ENCODE results near the gene ZRANB3.
A peak's percentile ranks its signal among the peaks of the same experiment; 100 is the strongest.

ZRANB3 gene

GRCh38 chr2:135162786-135163185 lies 368.2 kb downstream of the ZRANB3 start:
- no peaks in the 10 kb centered on the region for H3K27me3 Mint-ChIP-seq
- H3K9me3 Mint-ChIP-seq: no peaks in the 10 kb centered on the region
- no peak overlapping the region for H3K4me3 Mint-ChIP-seq
- no peaks in the 10 kb centered on the region for H3K4me1 Mint-ChIP-seq
- ATAC-seq (ENCODE audit: low read depth) (no peak), DNase-seq (ENCODE audit: low spot score in 2 of 2) (no peak)
- peaks cover 51% of the 10 kb centered on the region for H3K36me3 Mint-ChIP-seq
- no peak overlapping the region for H3K27ac Mint-ChIP-seq

DNA sequence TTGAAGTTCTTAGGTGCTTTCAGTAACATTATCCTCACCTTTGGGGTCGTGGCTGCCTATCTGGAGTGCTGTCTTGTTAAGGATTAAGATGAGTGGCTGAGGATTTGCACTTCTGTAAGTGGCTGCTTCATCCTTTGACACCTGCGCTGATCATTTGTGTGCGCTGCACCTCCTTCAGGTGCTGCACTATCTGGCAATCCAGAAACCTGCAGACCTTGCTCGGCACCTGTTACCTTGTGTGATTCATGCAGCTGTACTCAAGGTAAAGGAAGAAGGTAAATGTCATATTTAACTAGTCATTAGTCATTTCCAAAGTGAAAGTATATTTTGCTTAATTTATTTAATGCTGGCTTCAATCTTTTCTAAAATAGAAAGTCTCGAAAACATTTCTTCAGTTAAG lies 368.6 kb downstream of the ZRANB3 start:
- no peaks in the 10 kb centered on the region for H3K4me1 Mint-ChIP-seq
- no peaks in the 10 kb centered on the region for H3K27me3 Mint-ChIP-seq
- H3K27ac Mint-ChIP-seq: no peak overlapping the region
- H3K4me3 Mint-ChIP-seq: no peak overlapping the region
- DNase-seq (ENCODE audit: low spot score in 2 of 2) (no peak), ATAC-seq (ENCODE audit: low read depth) (no peak)
- no peaks in the 10 kb centered on the region for H3K9me3 Mint-ChIP-seq
- peaks cover 49% of the 10 kb centered on the region for H3K36me3 Mint-ChIP-seq

DNA sequence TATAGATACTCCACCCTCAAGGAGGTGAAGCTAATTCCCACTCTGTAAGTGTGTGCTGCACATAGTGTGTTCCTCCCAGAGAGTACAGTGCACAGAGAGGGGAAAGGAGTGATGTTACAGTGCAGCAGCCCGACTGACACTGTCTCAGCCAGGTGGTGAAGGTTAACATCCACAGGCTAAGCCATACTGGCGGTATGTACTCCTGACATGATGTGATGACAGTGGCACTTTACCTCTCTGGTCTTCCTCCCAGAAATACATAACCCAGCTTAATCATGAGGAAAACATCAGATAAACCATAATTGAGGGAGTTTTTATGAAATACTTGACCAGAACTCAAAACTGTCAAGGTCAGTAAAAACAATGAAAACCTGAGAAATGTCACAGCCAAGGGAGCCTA lies 371.8 kb downstream of the ZRANB3 start:
- peaks cover 60% of the 10 kb centered on the region for H3K36me3 Mint-ChIP-seq

DNA sequence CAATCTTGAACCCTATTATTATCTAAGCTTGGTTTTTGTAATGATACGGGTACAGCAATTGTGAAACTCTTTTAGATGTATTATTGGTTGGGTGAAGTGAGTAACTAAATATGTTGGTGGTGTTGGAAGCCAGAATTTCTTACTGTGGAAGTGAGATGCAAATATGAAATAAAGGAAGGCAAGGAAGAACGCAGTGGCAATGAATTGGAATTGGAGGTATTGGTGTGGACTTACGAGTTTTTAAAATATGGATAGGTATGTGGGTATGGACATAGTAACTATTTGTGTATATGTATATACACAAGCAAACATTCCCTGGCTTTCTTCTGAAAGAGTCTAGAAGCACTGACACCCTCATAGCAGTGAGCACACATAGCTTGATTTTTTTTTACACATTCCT lies 373.2 kb downstream of the ZRANB3 start:
- no peak overlapping the region for H3K27ac Mint-ChIP-seq
- ATAC-seq (ENCODE audit: low read depth) (no peak), DNase-seq (ENCODE audit: low spot score in 2 of 2) (no peak)
- no peak overlapping the region for H3K4me3 Mint-ChIP-seq
- H3K27me3 Mint-ChIP-seq: no peaks in the 10 kb centered on the region
- peaks cover 56% of the 10 kb centered on the region for H3K36me3 Mint-ChIP-seq
- H3K9me3 Mint-ChIP-seq: no peaks in the 10 kb centered on the region
- no peaks in the 10 kb centered on the region for H3K4me1 Mint-ChIP-seq

More for the DNA sequence above, 371.8 kb downstream of the ZRANB3 start:
- Mint-ChIP-seq H3K4me3 (no peak overlapping the region), H3K27me3 (no peaks in the 10 kb centered on the region), H3K9me3 (no peaks in the 10 kb centered on the region), H3K4me1 (no peaks in the 10 kb centered on the region), H3K27ac (no peak overlapping the region)
- DNase-seq (ENCODE audit: low spot score in 2 of 2) (no peak), ATAC-seq (ENCODE audit: low read depth) (no peak)

DNA sequence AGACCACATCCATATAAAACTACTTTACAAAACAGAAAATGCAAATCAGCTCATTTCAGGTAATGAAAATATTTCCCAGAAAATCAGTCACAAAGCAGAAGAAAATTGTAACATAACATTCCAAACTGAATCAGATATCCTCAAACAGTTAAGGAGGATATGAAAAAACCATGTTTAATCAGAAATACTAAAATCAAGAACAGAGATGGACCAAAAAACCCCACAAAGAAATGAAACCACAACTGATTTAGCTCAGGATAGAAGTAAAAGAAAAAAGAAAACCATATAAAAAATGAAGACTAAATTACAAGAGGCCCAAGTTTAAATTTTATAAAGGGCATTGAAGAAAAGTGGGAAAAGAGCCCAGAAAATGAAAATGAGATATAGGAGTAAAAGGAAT lies 376.1 kb downstream of the ZRANB3 start:
- ATAC-seq (ENCODE audit: low read depth) (no peak), DNase-seq (ENCODE audit: low spot score in 2 of 2) (no peak)
- Mint-ChIP-seq H3K4me3 (no peak overlapping the region), H3K36me3 (peaks cover 62% of the 10 kb centered on the region), H3K27ac (peak overlapping the region; percentile 67), H3K27me3 (no peaks in the 10 kb centered on the region), H3K9me3 (no peaks in the 10 kb centered on the region), H3K4me1 (no peaks in the 10 kb centered on the region)

GRCh38 chr2:135152361-135152760 lies 378.7 kb downstream of the ZRANB3 start:
- no peak for ATAC-seq (ENCODE audit: low read depth)

GRCh38 chr2:135151615-135152014 lies 379.4 kb downstream of the ZRANB3 start:
- no peak for ATAC-seq (ENCODE audit: low read depth)
- Mint-ChIP-seq H3K27me3 (no peaks in the 10 kb centered on the region), H3K4me1 (peaks cover 3% of the 10 kb centered on the region), H3K36me3 (peaks cover 44% of the 10 kb centered on the region), H3K27ac (no peak overlapping the region), H3K4me3 (no peak overlapping the region), H3K9me3 (no peaks in the 10 kb centered on the region)
- DNase-seq (ENCODE audit: low spot score in 2 of 2): no peak

More at GRCh38 chr2:135152361-135152760, 378.7 kb downstream of the ZRANB3 start:
- H3K4me3 Mint-ChIP-seq: no peak overlapping the region
- H3K36me3 Mint-ChIP-seq: peaks cover 49% of the 10 kb centered on the region
- no peaks in the 10 kb centered on the region for H3K27me3 Mint-ChIP-seq
- H3K4me1 Mint-ChIP-seq: peaks cover 3% of the 10 kb centered on the region
- no peak overlapping the region for H3K27ac Mint-ChIP-seq
- H3K9me3 Mint-ChIP-seq: no peaks in the 10 kb centered on the region
- no peak for DNase-seq (ENCODE audit: low spot score in 2 of 2)

GRCh38 chr2:135150725-135151124 lies 380.3 kb downstream of the ZRANB3 start:
- peaks cover 42% of the 10 kb centered on the region for H3K36me3 Mint-ChIP-seq
- no peaks in the 10 kb centered on the region for H3K9me3 Mint-ChIP-seq
- no peaks in the 10 kb centered on the region for H3K27me3 Mint-ChIP-seq
- ATAC-seq (ENCODE audit: low read depth): no peak
- peak overlapping the region; percentile 51 for H3K27ac Mint-ChIP-seq
- H3K4me1 Mint-ChIP-seq: peaks cover 3% of the 10 kb centered on the region
- DNase-seq (ENCODE audit: low spot score in 2 of 2): no peak
- H3K4me3 Mint-ChIP-seq: no peak overlapping the region

DNA sequence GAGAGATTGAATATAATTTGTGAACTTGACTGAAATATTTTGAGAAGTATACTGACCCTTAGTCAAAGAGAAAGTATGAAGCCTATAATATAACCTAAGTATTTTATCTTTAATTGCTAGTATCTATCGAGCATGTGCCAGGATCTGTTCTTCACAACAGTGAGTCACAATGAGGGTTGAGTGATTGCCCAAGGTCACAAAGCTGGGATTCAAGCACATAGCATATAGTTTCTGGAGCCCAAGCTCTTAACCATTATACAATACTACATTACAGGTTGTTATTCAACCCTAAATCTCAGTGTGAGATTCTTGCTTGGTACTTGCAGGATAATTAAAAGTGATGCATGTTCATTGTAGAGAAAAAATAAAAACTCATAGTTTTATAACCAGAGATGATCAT lies 381.8 kb downstream of the ZRANB3 start:
- Mint-ChIP-seq H3K4me3 (no peak overlapping the region), H3K27me3 (no peaks in the 10 kb centered on the region), H3K27ac (no peak overlapping the region), H3K36me3 (peaks cover 34% of the 10 kb centered on the region), H3K4me1 (peaks cover 4% of the 10 kb centered on the region), H3K9me3 (no peaks in the 10 kb centered on the region)
- no peak for DNase-seq (ENCODE audit: low spot score in 2 of 2)
- ATAC-seq (ENCODE audit: low read depth): no peak

- Mint-ChIP-seq H3K4me1 (peaks cover 5% of the 10 kb centered on the region), H3K27me3 (no peaks in the 10 kb centered on the region), H3K9me3 (peaks cover 6% of the 10 kb centered on the region), H3K27ac (no peak overlapping the region), H3K36me3 (peaks cover 45% of the 10 kb centered on the region), H3K4me3 (no peak overlapping the region)
- no peak for ATAC-seq (ENCODE audit: low read depth)
- no peak for DNase-seq (ENCODE audit: low spot score in 2 of 2)
Observed at GRCh38 chr2:135144343-135144742, 386.7 kb downstream of the ZRANB3 start.

GRCh38 chr2:135142323-135142722 lies 388.7 kb downstream of the ZRANB3 start:
- ATAC-seq (ENCODE audit: low read depth) (no peak), DNase-seq (ENCODE audit: low spot score in 2 of 2) (no peak)
- no peaks in the 10 kb centered on the region for H3K27me3 Mint-ChIP-seq
- peaks cover 6% of the 10 kb centered on the region for H3K9me3 Mint-ChIP-seq
- peaks cover 2% of the 10 kb centered on the region for H3K4me1 Mint-ChIP-seq
- H3K36me3 Mint-ChIP-seq: peaks cover 42% of the 10 kb centered on the region
- H3K4me3 Mint-ChIP-seq: no peak overlapping the region
- no peak overlapping the region for H3K27ac Mint-ChIP-seq

DNA sequence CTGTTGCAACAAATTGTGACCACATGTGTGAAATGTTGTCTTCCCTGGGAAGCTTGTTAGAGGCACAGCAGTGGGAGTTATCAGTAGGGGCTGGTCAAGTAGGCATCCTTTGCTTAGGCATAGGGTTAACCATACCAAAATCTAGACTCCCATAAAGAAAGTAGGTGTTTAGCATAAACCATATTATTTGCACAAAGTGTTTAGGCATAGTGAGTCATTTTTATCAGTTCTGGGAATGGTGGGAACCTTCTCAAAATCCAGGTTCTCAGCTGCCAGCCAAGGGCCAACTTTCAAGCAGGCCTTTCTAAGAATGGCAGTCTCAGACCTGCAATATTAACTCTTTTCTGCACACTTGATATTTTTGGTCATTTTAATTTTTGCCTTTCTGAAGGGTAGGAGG lies 390.4 kb downstream of the ZRANB3 start:
- peaks cover 2% of the 10 kb centered on the region for H3K4me1 Mint-ChIP-seq
- DNase-seq (ENCODE audit: low spot score in 2 of 2): no peak
- ATAC-seq (ENCODE audit: low read depth): no peak
- H3K9me3 Mint-ChIP-seq: peaks cover 6% of the 10 kb centered on the region
- no peak overlapping the region for H3K27ac Mint-ChIP-seq
- H3K4me3 Mint-ChIP-seq: no peak overlapping the region
- no peaks in the 10 kb centered on the region for H3K27me3 Mint-ChIP-seq
- peaks cover 51% of the 10 kb centered on the region for H3K36me3 Mint-ChIP-seq

DNA sequence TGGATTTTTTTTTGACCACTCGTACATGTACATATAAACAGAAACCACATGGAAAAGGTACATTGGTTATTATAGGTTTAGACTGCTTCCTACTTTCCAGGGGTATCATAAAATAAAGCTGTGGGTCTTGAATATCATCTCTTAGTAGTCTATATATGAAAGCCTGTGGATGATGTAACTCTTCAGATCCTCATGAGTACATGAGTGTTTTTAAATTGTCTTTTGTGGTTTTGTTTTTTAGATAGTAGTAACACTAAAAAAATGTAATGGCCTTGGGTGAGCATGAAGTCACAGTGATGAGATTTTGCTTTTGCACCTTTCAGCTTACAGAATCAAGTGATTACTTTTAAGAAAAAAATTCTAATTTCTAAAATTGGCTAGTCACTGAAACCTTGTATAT lies 398.7 kb downstream of the ZRANB3 start:
- no peak for DNase-seq (ENCODE audit: low spot score in 2 of 2)
- Mint-ChIP-seq H3K27me3 (no peaks in the 10 kb centered on the region), H3K4me1 (no peaks in the 10 kb centered on the region), H3K4me3 (no peak overlapping the region), H3K36me3 (peaks cover 32% of the 10 kb centered on the region), H3K27ac (no peak overlapping the region), H3K9me3 (no peaks in the 10 kb centered on the region)
- no peak for ATAC-seq (ENCODE audit: low read depth)

- H3K4me1 Mint-ChIP-seq: no peaks in the 10 kb centered on the region
Observed at GRCh38 chr2:135130751-135131150, 400.3 kb downstream of the ZRANB3 start.

DNA sequence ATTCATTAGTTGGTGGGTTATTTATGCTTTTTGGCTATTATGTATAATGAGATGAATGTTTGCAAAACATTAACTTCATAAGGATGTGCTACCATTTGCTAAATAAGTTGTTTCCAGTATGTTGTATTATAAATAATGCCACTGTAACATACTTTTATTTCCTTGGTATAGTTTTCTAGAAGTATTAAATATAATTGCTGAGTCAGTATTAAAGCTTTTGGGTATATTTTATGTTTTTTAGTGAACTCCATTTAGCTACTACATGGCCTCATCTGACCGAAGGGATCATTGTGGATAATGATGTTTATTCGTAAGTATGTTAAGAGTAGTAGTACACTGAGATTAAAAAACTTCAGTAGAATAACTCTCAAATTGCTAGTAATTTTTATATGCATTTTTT lies 405.1 kb downstream of the ZRANB3 start:
- DNase-seq (ENCODE audit: low spot score in 2 of 2): no peak
- no peaks in the 10 kb centered on the region for H3K27me3 Mint-ChIP-seq
- H3K36me3 Mint-ChIP-seq: peaks cover 28% of the 10 kb centered on the region
- no peak for ATAC-seq (ENCODE audit: low read depth)
- no peaks in the 10 kb centered on the region for H3K9me3 Mint-ChIP-seq
- H3K4me3 Mint-ChIP-seq: no peak overlapping the region
- H3K27ac Mint-ChIP-seq: no peak overlapping the region
- no peaks in the 10 kb centered on the region for H3K4me1 Mint-ChIP-seq

More at GRCh38 chr2:135130751-135131150, 400.3 kb downstream of the ZRANB3 start:
- no peak for DNase-seq (ENCODE audit: low spot score in 2 of 2)
- H3K27ac Mint-ChIP-seq: no peak overlapping the region
- no peak overlapping the region for H3K4me3 Mint-ChIP-seq
- no peaks in the 10 kb centered on the region for H3K27me3 Mint-ChIP-seq
- H3K36me3 Mint-ChIP-seq: peaks cover 29% of the 10 kb centered on the region
- no peaks in the 10 kb centered on the region for H3K9me3 Mint-ChIP-seq
- no peak for ATAC-seq (ENCODE audit: low read depth)
